Cerebellar cortex (tissue), 1 donor: Measurements from ENCODE around the gene NR3C1.

Source experiments
- DNase-seq: peaks from one replicate; pipeline ENCODE4 v3.0.0-alpha.2; 2015; ENCODE audit warnings: low spot score

The NR3C1 gene

GRCh38 chr5:143398053-143398355 is 5.5 kb downstream of the NR3C1 start:
- DNase-seq = peak; percentile 30

DNA sequence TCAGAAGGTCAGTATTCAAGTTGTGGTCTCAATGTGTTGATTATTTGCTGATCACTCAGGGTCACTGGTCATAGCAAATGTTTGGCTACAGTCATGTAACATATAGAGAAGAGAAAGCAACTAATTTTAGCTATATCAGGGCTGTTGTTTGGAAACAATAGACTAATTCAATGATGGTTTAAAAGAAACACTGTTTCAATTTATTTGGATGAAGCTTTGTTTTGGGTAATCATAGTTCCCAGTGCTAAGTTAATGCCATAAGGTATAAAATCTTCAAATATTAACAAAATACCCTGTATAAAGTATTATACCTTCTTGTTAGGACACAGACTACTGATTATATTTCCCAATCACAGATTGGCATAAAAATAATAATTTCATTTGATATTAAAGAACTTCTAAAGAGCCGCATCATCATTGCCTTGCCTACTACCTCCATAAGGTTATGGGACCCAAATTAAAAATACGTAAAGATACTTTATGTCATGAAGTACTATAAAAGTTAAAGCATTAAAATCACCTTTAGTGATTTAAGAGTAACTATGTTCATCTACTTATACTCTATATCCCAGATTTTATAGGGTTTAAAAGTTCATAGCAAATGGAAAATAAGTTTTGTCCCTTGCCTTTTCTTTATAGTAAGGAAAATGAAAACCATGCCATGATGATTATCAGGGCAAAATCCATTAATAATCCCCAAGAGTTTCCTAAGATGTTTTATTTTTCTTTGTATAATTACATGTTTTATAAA is 6.0 kb downstream of the NR3C1 start:
- DNase-seq = peak; percentile 31

- peak; percentile 36 for DNase-seq
Measured at GRCh38 chr5:143396353-143396940, 7.0 kb downstream of the NR3C1 start.

GRCh38 chr5:143395638-143396352 is 7.7 kb downstream of the NR3C1 start:
- no peak for DNase-seq

DNA sequence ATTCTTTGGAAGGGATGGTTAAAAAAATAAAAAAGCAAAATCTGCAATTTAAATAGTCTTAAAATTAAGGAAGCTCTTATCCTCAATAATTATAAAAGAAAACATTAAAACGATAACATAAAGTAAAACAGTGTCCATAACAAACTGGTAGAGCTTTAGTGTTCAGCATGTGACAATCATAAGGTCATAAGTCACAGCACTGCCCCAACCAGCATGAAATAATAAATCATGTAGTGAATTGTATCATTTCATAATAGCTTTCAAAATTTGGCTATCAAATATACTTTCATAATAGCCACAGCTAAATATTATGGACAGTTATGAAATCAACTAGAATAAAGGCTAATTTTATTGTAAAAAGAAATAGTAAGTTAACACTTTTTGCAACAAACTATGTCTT is 10.0 kb downstream of the NR3C1 start:
- peak; percentile 14 for DNase-seq

DNA sequence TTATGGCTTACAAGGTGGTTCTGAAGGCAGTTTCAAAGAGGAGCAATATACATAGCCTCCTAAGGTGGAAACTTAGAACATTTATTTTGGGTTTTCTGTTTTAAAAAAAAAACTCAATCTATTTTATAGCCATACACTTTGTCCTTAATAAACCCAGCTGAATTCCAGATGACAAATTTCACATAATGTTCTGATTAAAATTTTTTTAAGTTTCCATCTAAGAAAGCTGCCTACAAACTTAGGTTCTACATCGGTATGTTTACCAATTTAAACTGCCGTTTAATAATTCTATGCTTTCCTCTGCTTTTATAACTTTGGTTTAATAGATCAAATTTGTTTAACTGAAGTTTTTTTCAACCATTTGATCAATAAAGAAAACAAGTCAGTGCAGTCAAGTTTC is 12.5 kb downstream of the NR3C1 start:
- DNase-seq = no peak

DNA sequence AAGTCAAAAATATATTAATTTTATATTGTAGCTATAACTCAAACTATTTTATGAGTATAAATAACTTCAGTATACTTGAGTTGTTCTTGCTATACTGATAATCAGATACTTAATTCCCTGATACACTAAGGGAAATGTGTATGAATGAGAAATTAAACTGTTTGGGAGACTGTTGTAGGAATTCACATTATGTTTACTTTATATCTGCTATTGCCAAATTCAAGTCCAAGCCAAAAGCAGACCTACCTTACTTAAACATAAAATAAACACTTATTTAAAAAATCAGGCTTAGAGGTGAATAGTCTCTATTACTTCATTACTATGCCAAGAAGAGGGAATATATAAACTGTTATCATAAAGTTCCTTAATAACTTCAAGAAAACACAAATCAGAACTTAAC is 13.2 kb downstream of the NR3C1 start:
- no peak for DNase-seq

DNA sequence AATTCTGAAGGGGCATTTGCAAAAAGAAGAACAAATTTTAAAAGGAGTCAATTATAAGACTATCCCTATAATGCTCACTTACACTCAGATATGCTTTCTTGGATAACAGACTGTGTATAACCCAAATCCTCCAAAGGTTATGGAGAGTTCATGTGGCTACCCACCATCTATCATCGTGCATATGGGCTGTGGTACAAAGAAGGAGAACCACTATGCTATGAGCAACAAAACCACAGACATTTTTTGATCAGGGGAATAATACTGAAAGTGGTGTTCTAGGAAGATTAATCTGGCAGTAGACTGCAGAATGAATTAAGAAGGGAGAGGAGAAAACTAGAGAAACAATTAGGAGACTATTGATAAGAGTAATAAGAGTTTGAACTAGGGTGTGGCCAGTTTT is 16.8 kb downstream of the NR3C1 start:
- no peak for DNase-seq

GRCh38 chr5:143384865-143385657 is 18.4 kb downstream of the NR3C1 start:
- no peak for DNase-seq

DNA sequence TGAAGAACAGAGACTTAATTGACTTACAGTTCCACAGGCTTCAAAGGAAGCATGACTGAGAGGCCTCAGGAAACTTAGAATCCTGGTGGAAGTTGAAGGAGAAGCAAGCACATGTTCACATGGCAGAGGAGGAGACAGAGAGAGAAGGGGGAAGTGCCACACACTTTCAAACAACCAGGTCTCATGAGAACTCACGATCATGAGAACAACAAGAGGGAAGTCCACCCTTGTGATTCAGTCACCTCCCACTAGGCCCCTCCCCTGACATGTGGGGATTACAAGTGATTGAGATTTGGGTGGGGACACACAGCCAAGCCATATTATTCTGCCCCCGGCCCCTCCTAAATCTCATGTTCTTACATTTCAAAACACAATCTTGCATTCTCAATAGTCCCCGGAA is 19.5 kb downstream of the NR3C1 start:
- no peak for DNase-seq

GRCh38 chr5:143379606-143380005 is 23.9 kb downstream of the NR3C1 start:
- no peak for DNase-seq

GRCh38 chr5:143376911-143377813 is 26.3 kb downstream of the NR3C1 start:
- peak; percentile 28 for DNase-seq

- DNase-seq = peak; percentile 42
Measured at GRCh38 chr5:143376195-143376779, 27.2 kb downstream of the NR3C1 start.

DNA sequence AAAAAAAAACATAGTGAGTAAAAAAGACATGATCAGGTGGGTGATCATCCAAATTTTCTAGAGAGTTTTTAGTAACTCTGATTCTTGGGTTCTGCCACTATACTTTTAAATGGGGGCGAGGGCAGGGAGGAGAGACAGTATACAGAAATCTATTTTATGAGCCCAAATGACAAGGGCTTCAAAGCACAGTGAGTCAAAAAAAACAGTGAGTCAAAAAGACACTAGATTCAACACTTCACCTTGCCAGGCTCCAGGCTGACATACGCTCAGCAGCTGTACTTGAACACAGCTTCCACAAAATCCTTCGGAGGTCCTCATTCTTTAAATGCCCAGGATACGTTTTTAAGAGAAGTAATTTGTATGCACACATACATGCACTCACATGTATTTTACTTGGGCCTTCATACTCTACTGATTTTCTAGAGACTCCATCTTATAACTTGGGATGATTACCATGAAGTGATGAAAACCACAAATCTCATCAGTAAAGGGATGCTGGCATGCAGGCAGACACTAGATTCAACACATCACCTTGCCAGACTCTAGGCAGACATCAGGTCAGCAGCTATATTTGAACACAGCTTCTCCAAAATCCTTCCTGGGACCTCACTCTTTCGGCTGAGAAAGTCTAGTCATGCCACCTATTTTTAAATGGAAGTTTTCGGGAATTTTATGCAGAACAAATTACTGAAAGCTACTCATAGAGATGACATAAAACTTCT is 28.8 kb downstream of the NR3C1 start:
- DNase-seq = peak; percentile 65

DNA sequence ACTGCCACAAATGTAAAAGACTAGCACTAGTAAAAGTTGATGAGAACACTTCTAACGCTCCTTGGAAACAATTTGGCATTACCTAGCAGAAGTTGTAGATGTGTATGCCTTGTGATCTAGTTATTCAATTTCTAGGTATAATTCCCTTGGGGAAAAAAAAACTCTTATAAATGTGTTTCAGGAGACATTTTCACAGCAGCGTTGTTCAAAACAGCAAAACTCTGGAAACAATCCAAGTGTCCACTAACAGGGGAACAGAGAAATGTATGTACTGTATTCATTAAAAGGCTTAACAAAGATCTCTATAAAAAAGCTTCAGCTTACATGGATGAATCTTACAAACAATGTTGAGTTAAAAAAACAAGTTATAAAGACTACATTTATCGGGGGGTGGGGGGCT is 30.4 kb downstream of the NR3C1 start:
- peak; percentile 25 for DNase-seq

GRCh38 chr5:143372187-143372829 is 31.2 kb downstream of the NR3C1 start:
- DNase-seq = peak; percentile 18

- DNase-seq = no peak
Measured at GRCh38 chr5:143370440-143370839, 33.0 kb downstream of the NR3C1 start.

- no peak for DNase-seq
Measured at GRCh38 chr5:143364061-143364460, 39.4 kb downstream of the NR3C1 start.

GRCh38 chr5:143362664-143363227 is 40.7 kb downstream of the NR3C1 start:
- no peak for DNase-seq

DNA sequence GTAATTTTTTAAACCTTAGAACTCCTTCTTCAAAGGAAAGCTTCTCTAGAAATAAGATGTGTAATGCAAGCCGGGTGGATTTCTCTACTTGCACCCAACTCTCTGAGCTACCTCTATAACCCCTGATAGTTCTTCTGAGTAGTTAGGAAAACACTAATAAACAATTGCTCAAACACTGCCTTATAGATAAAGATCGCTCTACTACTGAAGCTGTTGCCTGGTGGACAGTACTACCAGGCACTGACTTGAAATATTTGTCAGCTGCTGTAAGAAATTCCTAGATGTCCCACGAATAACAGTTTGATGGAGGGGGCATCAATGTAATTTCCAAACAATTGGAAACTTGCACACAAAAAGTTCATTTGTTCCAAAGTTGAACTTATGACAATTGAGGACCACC is 42.0 kb downstream of the NR3C1 start:
- no peak for DNase-seq
